ENCODE data around the gene CCDC102B. TPM values are rescaled to one million over a fixed set of nuclear protein-coding genes. Genes with fewer than 3 reads are reported as not detected.

CCDC102B gene
- total RNA-seq, 6 experiments from 2014 or later = 0.86 to 1.7 (median 1.2) TPM

DNA sequence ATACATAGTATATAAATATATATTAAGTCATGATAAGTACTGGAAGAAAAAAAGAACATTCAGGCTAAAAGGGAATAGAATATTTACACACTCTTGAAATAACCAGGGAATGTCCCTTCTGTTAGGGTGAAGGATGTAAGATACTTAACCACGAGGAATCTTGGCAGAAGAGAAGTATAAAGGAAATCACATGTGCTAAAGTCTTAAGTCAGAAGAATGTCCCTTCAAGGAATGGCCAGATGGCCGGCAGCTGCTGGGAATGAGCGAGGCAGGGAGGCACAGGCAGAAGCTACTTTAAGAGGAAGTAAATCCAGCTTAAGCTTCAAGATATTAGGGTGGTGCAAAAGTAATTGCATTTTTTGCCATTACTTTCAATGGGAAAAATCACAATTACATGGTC is 5.5 kb downstream of the CCDC102B start:
- Histone ChIP-seq H3K36me3 (no peaks in the 10 kb centered on the region), H3K27ac (no peak overlapping the region), H3K4me3 (no peak overlapping the region), H3K9me3 (no peaks in the 10 kb centered on the region), H3K27me3 (no peaks in the 10 kb centered on the region), H3K4me1 (no peaks in the 10 kb centered on the region)
- intact Hi-C loops (cut with DNase I) = no loop called here
- no peak for TF ChIP-seq POLR2A (IDR thresholded peaks at IDR 0.05)
- TF ChIP-seq, protein P1, sequence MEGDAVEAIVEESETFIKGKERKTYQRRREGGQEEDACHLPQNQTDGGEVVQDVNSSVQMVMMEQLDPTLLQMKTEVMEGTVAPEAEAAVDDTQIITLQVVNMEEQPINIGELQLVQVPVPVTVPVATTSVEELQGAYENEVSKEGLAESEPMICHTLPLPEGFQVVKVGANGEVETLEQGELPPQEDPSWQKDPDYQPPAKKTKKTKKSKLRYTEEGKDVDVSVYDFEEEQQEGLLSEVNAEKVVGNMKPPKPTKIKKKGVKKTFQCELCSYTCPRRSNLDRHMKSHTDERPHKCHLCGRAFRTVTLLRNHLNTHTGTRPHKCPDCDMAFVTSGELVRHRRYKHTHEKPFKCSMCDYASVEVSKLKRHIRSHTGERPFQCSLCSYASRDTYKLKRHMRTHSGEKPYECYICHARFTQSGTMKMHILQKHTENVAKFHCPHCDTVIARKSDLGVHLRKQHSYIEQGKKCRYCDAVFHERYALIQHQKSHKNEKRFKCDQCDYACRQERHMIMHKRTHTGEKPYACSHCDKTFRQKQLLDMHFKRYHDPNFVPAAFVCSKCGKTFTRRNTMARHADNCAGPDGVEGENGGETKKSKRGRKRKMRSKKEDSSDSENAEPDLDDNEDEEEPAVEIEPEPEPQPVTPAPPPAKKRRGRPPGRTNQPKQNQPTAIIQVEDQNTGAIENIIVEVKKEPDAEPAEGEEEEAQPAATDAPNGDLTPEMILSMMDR (IDR thresholded peaks at IDR 0.05) = no peak
- ATAC-seq = peak in 1 of 4 donors; percentile 48
- DNase-seq = peak in 1 of 3 donors; percentile 43
- WGBS (ENCODE audit: insufficient coverage, low coverage, low lambda C conversion rate, missing lambda C conversion rate) = 57% methylated on average over 3 of the region's 3 CpGs

DNA sequence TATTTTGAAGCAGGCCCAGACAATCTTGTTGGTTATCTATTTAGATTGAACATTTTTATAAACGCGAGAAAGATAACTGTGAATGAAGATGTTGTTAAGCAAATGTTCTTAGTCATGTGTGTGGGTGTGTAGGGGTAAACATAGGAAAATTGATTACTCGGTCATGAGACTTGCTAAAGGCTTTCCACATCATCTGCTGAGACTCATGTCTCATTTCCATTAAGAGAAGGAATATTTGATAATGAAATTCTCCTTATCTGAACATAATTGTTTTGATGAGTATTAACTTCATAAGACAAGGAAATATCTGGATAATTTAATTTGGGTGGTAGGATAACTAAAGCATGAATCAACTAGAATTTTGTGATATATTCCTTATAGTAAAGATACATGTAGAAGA is 19.7 kb downstream of the CCDC102B start:
- intact Hi-C loops (cut with DNase I) = no loop called here
- no peaks in the 10 kb centered on the region for H3K36me3 ChIP-seq
- no peak overlapping the region for H3K4me3 ChIP-seq
- H3K4me1 ChIP-seq = no peaks in the 10 kb centered on the region
- 46% methylated on average over 3 of the region's 3 CpGs for WGBS (ENCODE audit: insufficient coverage, low coverage, low lambda C conversion rate, missing lambda C conversion rate)
- H3K27ac ChIP-seq = no peak overlapping the region
- DNase-seq (no peak), ATAC-seq (no peak)
- H3K27me3 ChIP-seq = no peaks in the 10 kb centered on the region
- TF ChIP-seq POLR2A (IDR thresholded peaks at IDR 0.05) = no peak
- TF ChIP-seq, protein P1 (IDR thresholded peaks at IDR 0.05) = no peak
- H3K9me3 ChIP-seq = no peaks in the 10 kb centered on the region

DNA sequence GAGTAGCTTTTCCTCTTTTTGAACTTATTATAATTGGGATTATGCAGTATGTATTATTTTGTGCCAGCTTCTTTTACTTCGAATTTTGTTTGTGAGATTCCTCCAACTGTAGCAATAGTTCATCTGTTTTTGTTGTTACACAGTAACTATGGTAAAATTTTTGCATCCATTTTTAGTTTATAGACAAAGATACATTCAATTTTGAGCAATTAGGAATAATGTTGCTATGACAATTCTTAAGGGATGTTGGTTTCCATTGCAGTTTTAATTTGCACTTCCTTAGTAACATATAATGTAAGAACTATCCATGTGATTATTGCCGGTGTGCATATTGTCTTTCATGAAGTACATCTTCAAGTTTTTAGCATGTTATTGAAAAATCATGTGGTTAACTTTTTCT is 20.7 kb downstream of the CCDC102B start:
- TF ChIP-seq, protein P1 (IDR thresholded peaks at IDR 0.05) = no peak
- TF ChIP-seq POLR2A (IDR thresholded peaks at IDR 0.05) = no peak
- H3K9me3 ChIP-seq = no peaks in the 10 kb centered on the region
- 60% methylated on average over 2 of the region's 2 CpGs for WGBS (ENCODE audit: insufficient coverage, low coverage, low lambda C conversion rate, missing lambda C conversion rate)

DNA sequence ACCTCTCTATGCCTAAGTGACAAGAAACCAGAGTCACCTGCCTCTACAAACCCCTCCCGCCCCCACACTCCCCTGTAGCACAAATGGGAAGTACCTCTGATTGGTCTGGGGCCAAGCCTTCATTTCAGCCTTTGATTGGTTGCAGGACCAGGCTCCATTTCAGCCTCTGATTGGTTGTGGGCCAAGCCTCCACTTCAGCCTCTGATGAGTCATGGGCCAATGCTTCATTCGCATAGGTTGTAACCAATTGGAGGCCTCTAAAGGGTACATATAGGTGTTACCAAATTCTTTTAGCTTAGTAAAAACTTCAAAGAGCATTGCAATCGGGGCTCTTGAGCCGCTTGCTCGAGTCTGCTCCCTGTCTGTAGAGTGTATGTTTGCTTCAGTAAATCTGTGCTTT is 25.0 kb downstream of the CCDC102B start:
- ATAC-seq = no peak
- no peaks in the 10 kb centered on the region for H3K4me1 ChIP-seq
- intact Hi-C loops (cut with DNase I) = no loop called here
- H3K36me3 ChIP-seq = no peaks in the 10 kb centered on the region
- 70% methylated on average over 4 of the region's 5 CpGs for WGBS (ENCODE audit: insufficient coverage, low coverage, low lambda C conversion rate, missing lambda C conversion rate)
- H3K9me3 ChIP-seq = no peaks in the 10 kb centered on the region
- DNase-seq = no peak
- TF ChIP-seq, protein P1 (IDR thresholded peaks at IDR 0.05) = no peak
- no peak for TF ChIP-seq POLR2A (IDR thresholded peaks at IDR 0.05)
- no peaks in the 10 kb centered on the region for H3K27me3 ChIP-seq
- H3K27ac ChIP-seq = no peak overlapping the region
- no peak overlapping the region for H3K4me3 ChIP-seq

More for the DNA sequence above, 20.7 kb downstream of the CCDC102B start:
- intact Hi-C loops (cut with DNase I) = no loop called here
- Histone ChIP-seq H3K27me3 (no peaks in the 10 kb centered on the region), H3K36me3 (no peaks in the 10 kb centered on the region), H3K27ac (no peak overlapping the region), H3K4me3 (no peak overlapping the region), H3K4me1 (no peaks in the 10 kb centered on the region)
- DNase-seq = no peak
- ATAC-seq = no peak

DNA sequence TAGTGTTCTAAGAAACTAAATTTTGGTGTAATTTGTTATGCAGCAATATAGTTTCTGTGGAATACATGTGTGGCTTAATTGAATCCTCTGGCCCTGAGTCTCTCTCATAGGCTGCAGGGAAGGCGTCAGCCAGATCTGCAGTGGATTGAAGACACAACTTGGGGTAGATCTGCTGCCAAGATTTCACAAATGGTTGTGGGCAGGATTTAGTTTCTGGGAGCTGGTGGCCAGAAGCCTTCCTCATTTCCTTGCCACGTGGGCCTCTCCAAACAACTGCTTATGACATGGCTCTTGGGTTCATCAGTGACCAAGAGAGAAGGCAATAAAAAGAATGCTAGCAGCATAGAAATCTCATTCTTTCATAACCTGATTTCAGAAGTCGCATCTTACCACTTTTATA is 28.2 kb downstream of the CCDC102B start:
- Histone ChIP-seq H3K9me3 (no peaks in the 10 kb centered on the region), H3K4me1 (no peaks in the 10 kb centered on the region), H3K27ac (no peak overlapping the region), H3K27me3 (no peaks in the 10 kb centered on the region), H3K4me3 (no peak overlapping the region), H3K36me3 (no peaks in the 10 kb centered on the region)
- TF ChIP-seq, protein P1 (IDR thresholded peaks at IDR 0.05) = no peak
- WGBS (ENCODE audit: insufficient coverage, low coverage, low lambda C conversion rate, missing lambda C conversion rate) = 57% methylated on average over 3 of the region's 3 CpGs
- no peak for ATAC-seq
- intact Hi-C loops (cut with DNase I) = no loop called here
- no peak for DNase-seq

All from right lobe of liver (tissue), 6 donors.